H9 (cell line): ENCODE data around the gene EYA4. TPM values are rescaled to one million over a fixed set of nuclear protein-coding genes. Genes with fewer than 3 reads are reported as not detected.

Source experiments
- DNase-seq: peaks from one replicate; pipeline ENCODE4 v3.0.0-alpha.2; 2017
- H2AFZ ChIP-seq: one replicate; pipeline ENCODE4 v1.6.1; 2013; ENCODE audit warnings: mild to moderate bottlenecking, low read length, control low read depth, moderate library complexity
- H2AK5ac ChIP-seq: 2 replicates; pipeline ENCODE4 v1.6.1; 2013; ENCODE audit warnings: low read length, control low read depth, mixed read lengths; ENCODE audit not compliant: insufficient read length
- H2BK120ac ChIP-seq: one replicate; pipeline ENCODE4 v1.6.1; 2013; ENCODE audit warnings: low read depth, mild to moderate bottlenecking, low read length, control low read depth, inconsistent platforms; ENCODE audit not compliant: poor library complexity, severe bottlenecking
- H2BK12ac ChIP-seq: 2 replicates; pipeline ENCODE4 v1.6.1; 2013; ENCODE audit warnings: low read length, control low read depth, mixed read lengths, low read depth; ENCODE audit not compliant: insufficient read length
- H2BK15ac ChIP-seq: 2 replicates; pipeline ENCODE4 v1.6.1; 2013; ENCODE audit warnings: low read depth, low read length, control low read depth
- H2BK20ac ChIP-seq: one replicate; pipeline ENCODE4 v1.6.1; 2013; ENCODE audit warnings: low read depth, mild to moderate bottlenecking, low read length, control low read depth, inconsistent platforms; ENCODE audit not compliant: poor library complexity, severe bottlenecking
- H2BK5ac ChIP-seq: 2 replicates; pipeline ENCODE4 v1.6.1; 2013; ENCODE audit warnings: low read length, control low read depth, mixed read lengths; ENCODE audit not compliant: insufficient read length
- H3K14ac ChIP-seq: 2 replicates; pipeline ENCODE4 v1.6.1; 2013; ENCODE audit warnings: low read length, control low read depth; ENCODE audit not compliant: insufficient read depth
- H3K18ac ChIP-seq: 2 replicates; pipeline ENCODE4 v1.6.1; 2013; ENCODE audit warnings: low read depth, mild to moderate bottlenecking, mixed read lengths, low read length, control low read depth; ENCODE audit not compliant: insufficient read length
- H3K23ac ChIP-seq: 2 replicates; pipeline ENCODE4 v1.6.1; 2013; ENCODE audit warnings: low read length, control low read depth, mixed read lengths, low read depth; ENCODE audit not compliant: insufficient read length
- H3K23me2 ChIP-seq: 2 replicates; pipeline ENCODE4 v1.6.1; 2013; ENCODE audit warnings: low read depth, mild to moderate bottlenecking, mixed read lengths, low read length, control low read depth; ENCODE audit not compliant: insufficient read length, poor library complexity, severe bottlenecking
- H3K27ac ChIP-seq: 2 replicates; pipeline ENCODE4 v1.5.1; 2013; ENCODE audit warnings: low read length, control low read depth, mixed read lengths, low read depth; ENCODE audit not compliant: insufficient read length
- H3K27me3 ChIP-seq: 2 replicates; pipeline ENCODE4 v1.6.1; 2013; ENCODE audit warnings: low read length, control low read depth, inconsistent platforms; ENCODE audit not compliant: insufficient read depth
- H3K4ac ChIP-seq: 2 replicates; pipeline ENCODE4 v1.6.1; 2013; ENCODE audit warnings: low read depth, mild to moderate bottlenecking, control low read depth, inconsistent platforms, low read length, moderate library complexity
- H3K4me1 ChIP-seq: 2 replicates; pipeline ENCODE4 v1.6.1; 2013; ENCODE audit warnings: low read length, control low read depth, inconsistent platforms; ENCODE audit not compliant: insufficient read depth
- H3K4me2 ChIP-seq: 2 replicates; pipeline ENCODE4 v1.6.1; 2013; ENCODE audit warnings: low read length, control low read depth, mixed read lengths; ENCODE audit not compliant: insufficient read length, insufficient read depth
- H3K56ac ChIP-seq: 2 replicates; pipeline ENCODE4 v1.6.1; 2013; ENCODE audit warnings: low read depth, mild to moderate bottlenecking, mixed read lengths, low read length, control low read depth; ENCODE audit not compliant: insufficient read length
- H3K79me1 ChIP-seq: 2 replicates; pipeline ENCODE4 v1.6.1; 2013; ENCODE audit warnings: low read depth, mild to moderate bottlenecking, moderate library complexity, low read length, control low read depth, inconsistent platforms; ENCODE audit not compliant: insufficient read depth, poor library complexity, severe bottlenecking
- H3K79me2 ChIP-seq: 2 replicates; pipeline ENCODE4 v1.6.1; 2013; ENCODE audit warnings: low read length, control low read depth, inconsistent platforms; ENCODE audit not compliant: insufficient read depth
- H3K9ac ChIP-seq: 2 replicates; pipeline ENCODE4 v1.6.1; 2013; ENCODE audit warnings: low read length, control low read depth, mixed read lengths; ENCODE audit not compliant: insufficient read length; ENCODE audit errors: extremely low read depth
- H3K9me3 ChIP-seq: one replicate; pipeline ENCODE4 v1.6.1; 2013; ENCODE audit warnings: low read depth, low read length, inconsistent platforms; ENCODE audit not compliant: control insufficient read depth
- H3T11ph ChIP-seq: one replicate; pipeline ENCODE4 v1.6.1; 2013; ENCODE audit warnings: mild to moderate bottlenecking, low read length, control low read depth, inconsistent platforms
- H4K20me1 ChIP-seq: one replicate; pipeline ENCODE4 v1.6.1; 2013; ENCODE audit not compliant: control insufficient read depth, insufficient read length, insufficient read depth
- H4K5ac ChIP-seq: 2 replicates; pipeline ENCODE4 v1.6.1; 2013; ENCODE audit warnings: low read depth, mild to moderate bottlenecking, mixed read lengths, low read length, control low read depth; ENCODE audit not compliant: insufficient read length
- H4K8ac ChIP-seq: replicated peaks from 2 replicates; pipeline ENCODE4 v1.6.1; 2013; ENCODE audit warnings: low read length, control low read depth, mixed read lengths, low read depth; ENCODE audit not compliant: insufficient read length
- H4K91ac ChIP-seq: 2 replicates; pipeline ENCODE4 v1.6.1; 2013; ENCODE audit warnings: low read depth, mild to moderate bottlenecking, moderate library complexity, mixed read lengths, low read length, control low read depth; ENCODE audit not compliant: insufficient read length
- H3K27ac Mint-ChIP-seq, 3 experiments: 2 replicates in 2 of 3; 3 replicates in 1 of 3; pipeline ENCODE4 v1.8.0; 2020 to 2021; ENCODE audit warnings: mixed read lengths in 3 of 3, mild to moderate bottlenecking in 1 of 3, moderate library complexity in 1 of 3
- H3K27me3 Mint-ChIP-seq: 2 replicates; pipeline ENCODE4 v1.8.0; 2021; ENCODE audit warnings: low read depth, mild to moderate bottlenecking, moderate library complexity, mixed read lengths
- H3K36me3 Mint-ChIP-seq, 3 experiments: 2 replicates in 2 of 3; 3 replicates in 1 of 3; pipeline ENCODE4 v1.8.0; 2020 to 2021; ENCODE audit warnings: low read depth in 3 of 3, mixed read lengths in 3 of 3; ENCODE audit not compliant: insufficient read depth in 1 of 3
- H3K4me1 Mint-ChIP-seq, 2 experiments: 2 replicates each; pipeline ENCODE4 v1.8.0; 2020; ENCODE audit warnings: mixed read lengths in 2 of 2
- H3K4me3 Mint-ChIP-seq, 2 experiments: 2 replicates in 1 of 2; 3 replicates in 1 of 2; pipeline ENCODE4 v1.8.0; 2020 to 2021; ENCODE audit warnings: mild to moderate bottlenecking in 2 of 2, mixed read lengths in 2 of 2, moderate library complexity in 1 of 2
- H3K9me3 Mint-ChIP-seq, 2 experiments: 2 replicates in 1 of 2; 3 replicates in 1 of 2; pipeline ENCODE4 v1.8.0; 2020; ENCODE audit warnings: mild to moderate bottlenecking in 2 of 2, mixed read lengths in 2 of 2, moderate library complexity in 1 of 2
- WGBS: extraction: QIAGEN DNeasy Blood & Tissue Kit; methylation state at CpG from one replicate; pipeline ENCODE4 v1.1.7; 2013; ENCODE audit warnings: missing lambda C conversion rate, low lambda C conversion rate, mixed read lengths; ENCODE audit not compliant: insufficient read length; ENCODE audit errors: extremely low coverage; 5-methylcytosine and 5-hydroxymethylcytosine counted together
- total RNA-seq: library from RNA; stranded (reverse); gene quantifications from 2 replicates; pipeline ENCODE4 v1.2.1, GENCODE V29; 2021
- TF ChIP-seq, protein P1 (sequence below): fragments of 200-600 bp; sonication (generic); conservative IDR thresholded peaks from 3 replicates; pipeline ENCODE4 v1.8.0; 2021; ENCODE audit warnings: antibody characterized with exemption, mild to moderate bottlenecking

The EYA4 gene
- total RNA-seq, 1 experiment from 2014 or later = 0.26 TPM

DNA sequence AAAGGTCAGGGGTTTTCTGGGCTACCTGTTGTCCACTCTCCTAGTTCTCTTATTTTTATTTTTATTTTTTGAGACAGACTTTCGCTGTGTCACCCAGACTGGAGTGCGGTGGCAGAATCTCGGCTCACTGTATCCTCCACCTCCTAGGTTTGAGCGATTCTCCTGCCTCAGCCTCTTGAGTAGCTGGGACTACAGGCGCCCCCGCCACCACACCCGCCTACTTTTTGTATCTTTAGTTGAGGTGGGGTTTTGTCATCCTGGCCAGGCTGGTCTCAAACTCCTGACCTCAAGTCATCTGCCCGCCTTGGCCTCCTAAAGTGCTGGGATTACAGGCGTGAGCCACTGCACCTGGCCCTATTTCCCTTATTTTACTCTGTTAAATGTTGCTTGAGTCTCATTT lies 149.0 kb downstream of the EYA4 start:
- Histone ChIP-seq H3K4me1 (peaks cover 3% of the 10 kb centered on the region), H2BK12ac (no peak overlapping the region), H3K4ac (no peak overlapping the region), H2AFZ (no peak overlapping the region), H4K20me1 (no peaks in the 10 kb centered on the region), H2BK5ac (no peak overlapping the region), H3K9ac (no peak overlapping the region), H4K91ac (no peak overlapping the region), H3K9me3 (no peaks in the 10 kb centered on the region), H3K27me3 (no peaks in the 10 kb centered on the region), H3K23me2 (no peaks in the 10 kb centered on the region), H3K18ac (no peak overlapping the region), H2BK120ac (no peak overlapping the region), H3T11ph (no peak overlapping the region), H3K79me1 (no peaks in the 10 kb centered on the region), H3K23ac (no peak overlapping the region), H3K56ac (no peak overlapping the region), H3K4me2 (no peak overlapping the region), H4K5ac (no peak overlapping the region), H2BK20ac (no peak overlapping the region), H2BK15ac (no peak overlapping the region), H3K14ac (no peak overlapping the region), H2AK5ac (no peak overlapping the region), H3K27ac (no peak overlapping the region), H4K8ac (no peak overlapping the region), H3K79me2 (no peaks in the 10 kb centered on the region)
- TF ChIP-seq, protein P1, sequence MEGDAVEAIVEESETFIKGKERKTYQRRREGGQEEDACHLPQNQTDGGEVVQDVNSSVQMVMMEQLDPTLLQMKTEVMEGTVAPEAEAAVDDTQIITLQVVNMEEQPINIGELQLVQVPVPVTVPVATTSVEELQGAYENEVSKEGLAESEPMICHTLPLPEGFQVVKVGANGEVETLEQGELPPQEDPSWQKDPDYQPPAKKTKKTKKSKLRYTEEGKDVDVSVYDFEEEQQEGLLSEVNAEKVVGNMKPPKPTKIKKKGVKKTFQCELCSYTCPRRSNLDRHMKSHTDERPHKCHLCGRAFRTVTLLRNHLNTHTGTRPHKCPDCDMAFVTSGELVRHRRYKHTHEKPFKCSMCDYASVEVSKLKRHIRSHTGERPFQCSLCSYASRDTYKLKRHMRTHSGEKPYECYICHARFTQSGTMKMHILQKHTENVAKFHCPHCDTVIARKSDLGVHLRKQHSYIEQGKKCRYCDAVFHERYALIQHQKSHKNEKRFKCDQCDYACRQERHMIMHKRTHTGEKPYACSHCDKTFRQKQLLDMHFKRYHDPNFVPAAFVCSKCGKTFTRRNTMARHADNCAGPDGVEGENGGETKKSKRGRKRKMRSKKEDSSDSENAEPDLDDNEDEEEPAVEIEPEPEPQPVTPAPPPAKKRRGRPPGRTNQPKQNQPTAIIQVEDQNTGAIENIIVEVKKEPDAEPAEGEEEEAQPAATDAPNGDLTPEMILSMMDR = no peak
- Mint-ChIP-seq H3K9me3 (no peaks in the 10 kb centered on the region), H3K4me3 (no peak overlapping the region), H3K36me3 (no peaks in the 10 kb centered on the region), H3K27ac (no peak overlapping the region), H3K4me1 (peaks cover 15 to 19% of the 10 kb centered on the region in 2 experiments), H3K27me3 (no peaks in the 10 kb centered on the region)
- WGBS = no CpG with 5 or more reads among the region's 9 CpGs
- DNase-seq = no peak
